Epithelial cell of proximal tubule (primary cell): ENCODE measurements around the gene C11orf21. TPM values are rescaled to one million over a fixed set of nuclear protein-coding genes. Genes with fewer than 3 reads are reported as not detected.

Experiments
- DNase-seq: peaks from one replicate; pipeline ENCODE4 v3.0.0-alpha.2; 2011; ENCODE audit warnings: low read depth
- H3K4me3 ChIP-seq: 2 replicates; pipeline ENCODE4 v1.5.1; 2011; ENCODE audit warnings: low read depth, mild to moderate bottlenecking, low read length
- total RNA-seq: library from RNA; depleted of rRNA; stranded (reverse); fragments of >200 nt; gene quantifications from 2 replicates; pipeline ENCODE4 v1.2.3, GENCODE V29; 2015
- TF ChIP-seq, protein P1 (sequence below): conservative IDR thresholded peaks from 2 replicates; pipeline ENCODE4 v1.5.1; 2012; ENCODE audit warnings: low read depth, mild to moderate bottlenecking, low read length

Gene C11orf21
- total RNA-seq, 1 donor from 2014 or later: not detected

DNA sequence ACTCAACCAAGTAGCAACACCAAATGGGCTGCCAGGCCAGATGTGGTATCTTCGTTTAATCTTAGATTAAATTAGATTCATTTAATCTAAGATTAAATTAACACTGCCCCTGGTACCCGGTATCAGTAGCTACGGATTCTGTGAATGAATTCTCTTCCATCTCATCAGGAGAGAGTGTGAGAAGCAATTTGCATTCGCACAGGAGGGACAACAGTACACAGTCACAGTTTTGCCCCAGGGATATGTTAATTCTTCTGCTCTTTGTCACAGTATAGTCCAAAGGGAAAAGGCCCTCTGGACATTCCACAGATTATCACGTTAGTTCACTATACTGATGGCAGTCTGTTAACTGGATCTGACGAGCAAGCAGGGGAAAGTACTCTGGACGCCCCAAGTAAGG, 54.2 kb downstream of the C11orf21 start:
- TF ChIP-seq, protein P1, sequence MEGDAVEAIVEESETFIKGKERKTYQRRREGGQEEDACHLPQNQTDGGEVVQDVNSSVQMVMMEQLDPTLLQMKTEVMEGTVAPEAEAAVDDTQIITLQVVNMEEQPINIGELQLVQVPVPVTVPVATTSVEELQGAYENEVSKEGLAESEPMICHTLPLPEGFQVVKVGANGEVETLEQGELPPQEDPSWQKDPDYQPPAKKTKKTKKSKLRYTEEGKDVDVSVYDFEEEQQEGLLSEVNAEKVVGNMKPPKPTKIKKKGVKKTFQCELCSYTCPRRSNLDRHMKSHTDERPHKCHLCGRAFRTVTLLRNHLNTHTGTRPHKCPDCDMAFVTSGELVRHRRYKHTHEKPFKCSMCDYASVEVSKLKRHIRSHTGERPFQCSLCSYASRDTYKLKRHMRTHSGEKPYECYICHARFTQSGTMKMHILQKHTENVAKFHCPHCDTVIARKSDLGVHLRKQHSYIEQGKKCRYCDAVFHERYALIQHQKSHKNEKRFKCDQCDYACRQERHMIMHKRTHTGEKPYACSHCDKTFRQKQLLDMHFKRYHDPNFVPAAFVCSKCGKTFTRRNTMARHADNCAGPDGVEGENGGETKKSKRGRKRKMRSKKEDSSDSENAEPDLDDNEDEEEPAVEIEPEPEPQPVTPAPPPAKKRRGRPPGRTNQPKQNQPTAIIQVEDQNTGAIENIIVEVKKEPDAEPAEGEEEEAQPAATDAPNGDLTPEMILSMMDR: no peak
- H3K4me3 ChIP-seq: no peak overlapping the region
- no peak for DNase-seq

Other genes starting within 250 kb of the C11orf21 start
- 6.9 and 11.7 TPM in 2 replicates for gene IGF2, start 162.5 kb downstream of the C11orf21 start, total RNA-seq
- gene INS, start 140.7 kb downstream of the C11orf21 start, total RNA-seq: not detected in 2 replicates
- gene TH, start 130.1 kb downstream of the C11orf21 start, total RNA-seq: 0.22 and 0.23 TPM in 2 replicates
- 0.12 TPM in 1 of 2 replicates, not detected in the other for gene ASCL2, start 31.3 kb downstream of the C11orf21 start, total RNA-seq
- gene TSPAN32, start 95 bp upstream of the C11orf21 start, total RNA-seq: not detected in 2 replicates
- 179 and 183 TPM in 2 replicates for gene CD81, start 75.4 kb upstream of the C11orf21 start, total RNA-seq
- 40.0 and 55.2 TPM in 2 replicates for gene TSSC4, start 98.8 kb upstream of the C11orf21 start, total RNA-seq
- gene TRPM5, start 142.6 kb upstream of the C11orf21 start, total RNA-seq: not detected in 2 replicates
- gene KCNQ1, start 143.1 kb upstream of the C11orf21 start, total RNA-seq: 0.46 and 1.4 TPM in 2 replicates